HCT116 (cell line): ENCODE results near the gene SCRN1. TPM values are rescaled to one million over a fixed set of nuclear protein-coding genes. Genes with fewer than 3 reads are reported as not detected.
A peak's percentile ranks its signal among the peaks of the same experiment; 100 is the strongest.

ENCODE experiments used
- ATAC-seq: fragments of 200-7000 bp; cut with Tn5 transposase; 2 replicates; pipeline ENCODE4 v1.9.1; 2020; ENCODE audit warnings: mild to moderate bottlenecking, moderate library complexity
- BruUV-seq: library from RNA; stranded (reverse); fragments of 400-500 nt; replicated peaks from 2 replicates; lab custom pipeline; 2021; lab: Mats Ljungman, UMichigan
- CTCF ChIA-PET: fragments of 300-600 bp; sonication (Branson Sonifier 250); formaldehyde crosslinking; loops from one replicate; lab custom pipeline; 2021; ENCODE audit warnings: antibody characterized with exemption; lab: Charles Lee
- POLR2A ChIA-PET: fragments of 300-600, 350-600 bp; sonication (Branson Sonifier 250); formaldehyde crosslinking; loops from one replicate; lab custom pipeline; 2021; ENCODE audit warnings: antibody characterized with exemption; lab: Charles Lee
- RAD21 ChIA-PET, 2 experiments: fragments of 300-600 bp; sonication (Branson Sonifier 250); formaldehyde crosslinking; loops; one replicate each; lab custom pipeline; 2023; ENCODE audit warnings: low total read pairs in 2 of 2; ENCODE audit not compliant: uncharacterized antibody in 2 of 2, unreplicated experiment in 2 of 2, low non-redundant PET in 1 of 2; lab: Charles Lee
- DNase-seq: peaks from one replicate; pipeline ENCODE4 v3.0.0-alpha.2; 2010; ENCODE audit warnings: low read depth, low spot score
- H2AFZ ChIP-seq: fragments of 200-600 bp; shearing (Covaris generic), sonication (generic); 2 replicates; pipeline ENCODE4 v1.6.1; 2017; ENCODE audit warnings: low read depth, mixed run types, mixed read lengths, antibody characterized with exemption, low read length; ENCODE audit not compliant: poor library complexity, severe bottlenecking
- H3K27ac ChIP-seq: 2 replicates; pipeline ENCODE4 v1.5.1; 2012; ENCODE audit warnings: low read depth, low read length
- H3K27me3 ChIP-seq: fragments of 200-600 bp; sonication (generic); 2 replicates; pipeline ENCODE4 v1.6.1; 2016; ENCODE audit warnings: mixed run types, low read length, mixed read lengths; ENCODE audit not compliant: insufficient read depth
- H3K36me3 ChIP-seq, 2 experiments: fragments of 200-500 bp in 1 of 2; fragments of 200-600 bp in 1 of 2; sonication (Bioruptor generic) in 1 of 2; sonication (generic) in 1 of 2; 2 replicates each; pipeline versions ENCODE4 v1.5.1 to v1.6.1; 2014 to 2016; ENCODE audit warnings: low read length in 2 of 2, inconsistent platforms in 1 of 2, mixed read lengths in 1 of 2, mixed run types in 1 of 2; ENCODE audit not compliant: insufficient read depth in 2 of 2, control insufficient read depth in 1 of 2
- H3K4me1 ChIP-seq, 2 experiments: fragments of 200-600 bp in 1 of 2; sonication (generic) in 1 of 2; 2 replicates each; pipeline versions ENCODE4 v1.5.1 to v1.6.1; 2012 to 2017; ENCODE audit warnings: low read length in 2 of 2, inconsistent platforms in 1 of 2, mild to moderate bottlenecking in 1 of 2, mixed read lengths in 1 of 2, mixed run types in 1 of 2, moderate library complexity in 1 of 2; ENCODE audit not compliant: insufficient read depth in 2 of 2, control insufficient read depth in 1 of 2
- H3K4me2 ChIP-seq: fragments of 200-600 bp; sonication (generic); 2 replicates; pipeline ENCODE4 v1.6.1; 2017; ENCODE audit warnings: mixed run types, low read length, mixed read lengths
- H3K4me3 ChIP-seq, 2 experiments: fragments of 200-600 bp in 1 of 2; sonication (generic) in 1 of 2; replicated peaks in 1 of 2; 2 replicates each; pipeline ENCODE4 v1.5.1; 2011 to 2016; ENCODE audit warnings: low read length in 2 of 2, control low read depth in 1 of 2, low read depth in 1 of 2, mild to moderate bottlenecking in 1 of 2, mixed read lengths in 1 of 2, mixed run types in 1 of 2
- H3K79me2 ChIP-seq: fragments of 200-600 bp; sonication (generic); 2 replicates; pipeline ENCODE4 v1.6.1; 2017; ENCODE audit warnings: mild to moderate bottlenecking, mixed run types, low read length, moderate library complexity, mixed read lengths; ENCODE audit not compliant: insufficient read depth
- H3K9ac ChIP-seq: fragments of 200-600 bp; sonication (generic); 2 replicates; pipeline ENCODE4 v1.6.1; 2016; ENCODE audit warnings: low read length, mixed read lengths
- H3K9me2 ChIP-seq: fragments of 200-600 bp; sonication (generic), shearing (Covaris generic); 2 replicates; pipeline ENCODE4 v1.6.1; 2017; ENCODE audit warnings: mixed run types, mild to moderate bottlenecking, moderate library complexity; ENCODE audit not compliant: insufficient read depth
- H3K9me3 ChIP-seq, 2 experiments: fragments of 200-500 bp in 1 of 2; fragments of 200-600 bp in 1 of 2; sonication (Bioruptor generic) in 1 of 2; sonication (generic) in 1 of 2; 2 replicates each; pipeline ENCODE4 v1.6.1; 2014 to 2017; ENCODE audit warnings: low read length in 2 of 2, mixed read lengths in 2 of 2, inconsistent platforms in 1 of 2, low read depth in 1 of 2, mild to moderate bottlenecking in 1 of 2, mixed run types in 1 of 2, moderate library complexity in 1 of 2; ENCODE audit not compliant: control insufficient read depth in 1 of 2, insufficient read depth in 1 of 2
- H4K20me1 ChIP-seq: fragments of 200-600 bp; sonication (generic), shearing (Covaris generic); 2 replicates; pipeline ENCODE4 v1.6.1; 2017; ENCODE audit warnings: mixed run types, mild to moderate bottlenecking, moderate library complexity; ENCODE audit not compliant: insufficient read depth
- CBX3 ChIP-seq: IDR thresholded peaks from 2 replicates; pipeline ENCODE4 v1.6.1; 2012; ENCODE audit warnings: low read depth
- CEBPB ChIP-seq: IDR thresholded peaks from 2 replicates; pipeline ENCODE4 v1.6.1; 2012; ENCODE audit warnings: low read depth
- CTCF ChIP-seq, 3 experiments: fragments of 200-600 bp in 1 of 3; sonication (generic) in 1 of 3; IDR thresholded peaks in 2 of 3; conservative IDR thresholded peaks in 1 of 3; 2 replicates each; pipeline ENCODE4 v1.5.1; 2012 to 2017; ENCODE audit warnings: low read depth in 2 of 3, low read length in 2 of 3, antibody characterized with exemption in 1 of 3, borderline replicate concordance in 1 of 3, control low read depth in 1 of 3, mild to moderate bottlenecking in 1 of 3, mixed read lengths in 1 of 3, mixed run types in 1 of 3, moderate library complexity in 1 of 3; ENCODE audit not compliant: insufficient read depth in 1 of 3
- EGR1 ChIP-seq: IDR thresholded peaks from 2 replicates; pipeline ENCODE4 v1.6.1; 2012; ENCODE audit warnings: low read depth
- MAX ChIP-seq: IDR thresholded peaks from 2 replicates; pipeline ENCODE4 v1.6.1; 2012
- POLR2AphosphoS5 ChIP-seq: IDR thresholded peaks from 2 replicates; pipeline ENCODE4 v1.6.1; 2011; ENCODE audit warnings: mild to moderate bottlenecking, low read depth, low read length, moderate library complexity
- SP1 ChIP-seq: IDR thresholded peaks from 2 replicates; pipeline ENCODE4 v1.6.1; 2012; ENCODE audit warnings: low read depth
- TCF7L2 ChIP-seq: IDR thresholded peaks from 2 replicates; pipeline ENCODE4 v1.7.0; 2011; ENCODE audit warnings: borderline replicate concordance, inconsistent platforms; ENCODE audit not compliant: insufficient read depth, insufficient read length; ENCODE audit errors: extremely low read depth
- YY1 ChIP-seq: IDR thresholded peaks from 2 replicates; pipeline ENCODE4 v1.6.1; 2011; ENCODE audit warnings: low read length, low read depth, moderate library complexity, mild to moderate bottlenecking; ENCODE audit not compliant: insufficient replicate concordance; ENCODE audit errors: extremely low read depth
- intact Hi-C: fragments of 100-400 bp; cut with micrococcal nuclease; formaldehyde crosslinking; loops from 2 replicates; pipeline ENCODE4 v1.10.0; 2022
- total RNA-seq: library from RNA; stranded (reverse); gene quantifications from one replicate; pipeline ENCODE4 v1.2.1, GENCODE V29; 2021; ENCODE audit not compliant: unreplicated experiment

Gene SCRN1
- total RNA-seq, 1 experiment from 2014 or later = 76.8 TPM

DNA sequence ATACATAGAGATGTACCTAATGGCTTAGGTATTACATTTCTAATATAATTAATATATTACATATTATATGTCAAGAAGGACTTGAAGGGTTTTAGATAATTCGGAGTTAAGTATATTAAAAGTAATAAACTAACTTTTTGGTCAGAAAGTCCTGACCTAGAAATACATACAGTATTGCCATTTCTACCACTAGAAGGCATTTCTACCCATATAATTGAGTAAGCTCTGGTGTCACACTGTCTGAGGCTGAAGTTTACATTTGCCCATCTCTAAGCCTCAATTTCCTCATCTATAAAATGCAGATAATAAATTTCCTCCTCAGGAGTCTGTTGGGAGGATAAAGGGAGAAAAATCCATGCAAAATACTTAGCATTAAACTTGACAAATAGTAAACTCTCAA, 29.8 kb upstream of the SCRN1 start:
- ChIA-PET CTCF (interaction anchor here (1.0 kb wide), 1 partner anchor 545 kb away, joined by 3 read pairs; no protein-coding TSS in a partner anchor), RAD21 (no interaction called here), POLR2A (no interaction called here)
- Histone ChIP-seq H2AFZ (no peak overlapping the region), H3K4me2 (no peak overlapping the region), H3K4me3 (no peak overlapping the region), H3K9me3 (no peaks in the 10 kb centered on the region), H3K4me1 (no peaks in the 10 kb centered on the region), H4K20me1 (no peaks in the 10 kb centered on the region), H3K9me2 (no peaks in the 10 kb centered on the region), H3K9ac (no peak overlapping the region), H3K27ac (no peak overlapping the region), H3K79me2 (peaks cover 6% of the 10 kb centered on the region), H3K27me3 (no peaks in the 10 kb centered on the region), H3K36me3 (peaks cover 5 to 10% of the 10 kb centered on the region in 2 experiments; a peak in 2 of 4 replicates)
- BruUV-seq = no TSS peak
- ATAC-seq (no peak), DNase-seq (no peak)
- no peak for TF ChIP-seq MAX
- no peak for TF ChIP-seq POLR2AphosphoS5
- no peak for TF ChIP-seq TCF7L2
- no peak for TF ChIP-seq YY1
- TF ChIP-seq CTCF (IDR thresholded peaks at IDR 0.05 in 2 of 3, conservative IDR thresholded peaks at IDR 0.05 in 1 of 3; ENCODE audit: borderline replicate concordance in 1 of 3, insufficient read depth in 1 of 3, low read depth in 2 of 3, low read length in 2 of 3) = 0 out of 6 replicates have a peak, but pooled peaks of 1 of the 3 experiments have one; percentile 3
- TF ChIP-seq CEBPB = no peak
- no peak for TF ChIP-seq SP1
- no peak for TF ChIP-seq EGR1
- TF ChIP-seq CBX3 = no peak
- intact Hi-C loops = no loop called here
